Activated T-helper 1 cell treated with anti-CD3 and anti-CD28 coated beads, Interleukin-12 subunit alpha, Interleukin-12 subunit beta, Interleukin-2, Interleukin-4 antibody, amounts not matched to agents 30 ng/mL and 10 ng/mL and 1 ng/mL, durations not matched to agents 14 hours and 24 hours and 36 hours (primary cell): Measurements from ENCODE around the gene MYO1C. TPM values are rescaled to one million over a fixed set of nuclear protein-coding genes. Genes with fewer than 3 reads are reported as not detected.

Experiments used
- DNase-seq: peaks from one replicate; pipeline ENCODE4 v3.0.0; 2021; ENCODE audit warnings: low spot score
- H3K27ac Mint-ChIP-seq: one replicate; pipeline ENCODE4 v1.8.0; 2021; ENCODE audit warnings: mild to moderate bottlenecking, mixed read lengths
- H3K27me3 Mint-ChIP-seq: one replicate; pipeline ENCODE4 v1.8.0; 2022; ENCODE audit warnings: mild to moderate bottlenecking, moderate library complexity, mixed read lengths; ENCODE audit not compliant: insufficient read depth
- H3K36me3 Mint-ChIP-seq: one replicate; pipeline ENCODE4 v1.8.0; 2021; ENCODE audit warnings: low read depth, mixed read lengths
- H3K4me1 Mint-ChIP-seq: one replicate; pipeline ENCODE4 v1.8.0; 2021; ENCODE audit warnings: low read depth, mixed read lengths
- H3K4me3 Mint-ChIP-seq: one replicate; pipeline ENCODE4 v1.8.0; 2021; ENCODE audit warnings: mild to moderate bottlenecking, moderate library complexity, mixed read lengths
- H3K9me3 Mint-ChIP-seq: one replicate; pipeline ENCODE4 v1.8.0; 2021; ENCODE audit warnings: mixed read lengths
- intact Hi-C: fragments of 100-400 bp; cut with micrococcal nuclease; formaldehyde crosslinking; loops from one replicate; pipeline ENCODE4 v1.15.1; 2024
- total RNA-seq: library from RNA; stranded (reverse); gene quantifications from 2 replicates; pipeline ENCODE4 v1.2.3, GENCODE V29; 2022

MYO1C gene
- total RNA-seq, 1 donor from 2014 or later, result 31.1 TPM

DNA sequence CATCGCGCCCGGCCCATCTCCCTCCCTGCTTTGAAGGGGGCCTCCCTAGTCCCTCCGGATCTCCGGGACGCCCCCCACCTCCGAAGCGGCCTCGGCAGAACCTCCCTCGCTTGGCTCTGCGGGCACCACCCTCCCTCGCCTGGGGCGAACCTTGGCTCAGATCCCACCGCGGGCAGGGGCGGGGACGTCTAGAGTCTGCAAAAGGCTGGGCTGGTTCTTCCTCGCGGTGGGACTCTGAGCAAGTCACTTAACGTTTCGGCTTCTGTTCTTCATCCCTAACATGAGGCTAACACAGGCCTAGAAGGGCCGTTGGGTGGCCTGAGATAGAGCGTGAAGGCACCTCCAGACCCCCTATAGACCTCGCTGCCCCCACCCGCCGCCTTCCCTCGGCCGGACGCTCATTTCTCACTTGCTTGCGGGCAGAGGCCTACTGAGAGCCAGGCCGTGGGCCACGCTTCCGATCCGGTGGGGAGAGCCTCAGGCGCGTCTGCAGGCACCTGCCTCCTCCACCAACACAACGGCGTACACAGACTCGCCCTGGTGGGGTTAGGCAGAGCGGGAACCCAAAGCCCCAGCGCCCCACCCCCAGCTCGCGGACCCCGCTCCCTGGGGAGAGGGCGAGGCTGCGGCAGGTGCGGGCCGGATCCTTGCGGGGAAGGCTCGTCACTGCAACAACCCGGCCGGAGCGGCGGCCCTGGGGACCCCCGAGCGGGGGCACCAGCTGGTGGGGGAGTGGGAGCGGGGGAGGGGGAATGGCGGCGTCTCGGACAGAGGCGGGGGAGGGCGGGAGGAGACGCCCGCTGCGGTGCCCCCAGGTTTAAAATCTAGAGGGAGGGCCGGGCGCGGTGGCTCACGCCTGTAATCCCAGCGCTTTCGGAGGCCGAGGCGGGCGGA lies 5.4 kb downstream of the MYO1C start:
- H3K27me3 Mint-ChIP-seq, result peaks cover 3% of the 10 kb centered on the region
- DNase-seq, result no peak
- peak overlapping the region; percentile 84 for H3K4me3 Mint-ChIP-seq
- no peaks in the 10 kb centered on the region for H3K9me3 Mint-ChIP-seq
- peaks cover 9% of the 10 kb centered on the region for H3K36me3 Mint-ChIP-seq
- peak overlapping the region; percentile 77 for H3K27ac Mint-ChIP-seq
- intact Hi-C loops, result loop anchor here (5.0 kb wide), 2 partner anchors 120 to 160 kb away; partner anchors contain the start of genes RILP and SCARF1
- H3K4me1 Mint-ChIP-seq, result peaks cover 22% of the 10 kb centered on the region

DNA sequence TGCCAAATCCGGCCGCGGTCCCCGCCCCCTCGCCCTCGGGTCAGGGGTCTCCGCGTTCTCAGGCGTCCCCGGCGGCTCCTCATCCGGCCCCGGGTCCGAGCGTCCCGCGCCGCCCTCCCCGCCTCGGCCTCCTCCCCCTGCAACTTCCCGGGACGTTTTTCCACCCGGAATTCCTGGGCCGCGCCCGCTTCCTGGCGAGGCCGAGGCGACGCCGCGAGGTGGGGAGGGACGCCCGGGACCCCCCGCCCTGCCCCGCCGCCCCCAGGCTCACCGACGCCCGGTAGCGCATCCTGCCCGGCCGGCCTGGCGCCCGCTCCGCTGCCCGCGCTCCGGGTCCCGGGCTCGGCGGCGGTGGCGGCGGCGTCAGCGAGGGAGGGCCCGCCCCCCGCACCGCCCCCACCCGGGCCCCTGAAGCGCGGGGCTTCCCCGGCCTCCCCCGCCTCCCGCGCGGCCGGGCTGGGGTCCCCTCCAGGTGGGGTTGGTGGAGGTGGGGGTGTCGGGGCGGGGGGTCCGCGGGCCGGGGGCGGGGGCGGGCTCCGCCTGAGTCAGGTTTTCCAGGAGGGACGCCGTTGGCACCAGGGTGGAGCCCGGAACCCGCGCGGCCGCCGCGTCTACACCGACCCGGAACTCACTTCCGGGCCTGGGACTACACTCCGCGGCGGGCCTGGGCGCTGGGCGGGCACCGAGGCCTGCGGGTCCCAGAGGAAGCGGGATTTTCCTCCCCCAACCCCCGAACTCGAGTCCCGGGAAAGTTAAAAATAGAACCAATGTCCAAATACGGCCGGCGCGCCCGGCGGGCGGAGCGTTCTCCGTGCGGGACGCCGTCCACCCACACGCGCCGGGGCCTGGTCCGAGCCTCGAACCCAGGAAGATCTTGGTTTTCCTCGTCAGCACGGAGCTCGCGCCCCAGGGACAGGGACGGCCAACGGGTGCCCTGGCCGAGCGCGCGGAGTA lies 6.8 kb downstream of the MYO1C start:
- Mint-ChIP-seq H3K4me3 (no peak overlapping the region), H3K36me3 (peaks cover 18% of the 10 kb centered on the region), H3K4me1 (peaks cover 17% of the 10 kb centered on the region), H3K27me3 (peaks cover 3% of the 10 kb centered on the region), H3K9me3 (no peaks in the 10 kb centered on the region), H3K27ac (no peak overlapping the region)
- intact Hi-C loops, result loop anchor here (5.0 kb wide), 2 partner anchors 118 to 162 kb away; partner anchors contain the start of genes RILP and SCARF1
- peak; percentile 52 for DNase-seq

DNA sequence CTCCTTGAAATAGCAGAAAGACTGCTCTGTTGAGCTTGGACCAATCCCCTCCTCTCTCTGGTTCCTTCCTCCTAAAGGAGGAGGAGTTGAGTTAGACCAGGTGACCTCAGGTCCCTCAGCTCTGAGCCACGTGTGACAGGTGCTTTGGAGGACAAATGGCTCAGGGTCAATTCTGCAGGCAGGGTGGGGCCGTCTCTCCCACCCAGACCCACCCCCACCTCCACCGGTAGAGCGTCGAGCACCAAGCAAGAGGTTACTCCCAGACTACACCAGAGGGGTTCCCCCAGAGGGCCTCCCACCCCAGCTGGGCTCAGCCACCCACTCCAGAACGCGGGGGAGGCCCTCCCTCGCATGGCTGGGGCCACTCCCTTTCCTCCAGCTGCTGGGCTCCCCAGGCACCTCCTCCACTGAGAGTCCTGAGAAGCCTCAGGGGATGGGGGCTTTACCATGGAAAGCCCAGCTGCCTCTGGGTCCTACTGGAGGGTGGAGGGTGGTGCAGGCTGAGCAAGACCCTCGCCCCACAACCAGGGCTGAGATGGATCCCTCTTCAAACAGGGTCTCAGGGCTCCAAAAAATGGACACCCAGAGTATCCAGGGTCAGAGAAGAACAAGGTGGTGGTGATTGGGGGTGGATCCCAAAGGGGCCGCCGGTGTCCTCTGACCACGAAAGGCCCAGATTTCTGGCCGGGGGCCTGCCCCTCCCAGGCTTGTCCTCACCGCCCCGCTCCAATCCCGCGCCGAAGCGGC lies 7.6 kb downstream of the MYO1C start:
- Mint-ChIP-seq H3K27me3 (no peaks in the 10 kb centered on the region), H3K36me3 (peaks cover 16% of the 10 kb centered on the region), H3K27ac (peak overlapping the region; percentile 80), H3K4me1 (peaks cover 8% of the 10 kb centered on the region), H3K4me3 (peak overlapping the region; percentile 82), H3K9me3 (no peaks in the 10 kb centered on the region)
- intact Hi-C loops, result loop anchor here (5.0 kb wide), 2 partner anchors 118 to 162 kb away; partner anchors contain the start of genes RILP and SCARF1
- peak; percentile 38 for DNase-seq

DNA sequence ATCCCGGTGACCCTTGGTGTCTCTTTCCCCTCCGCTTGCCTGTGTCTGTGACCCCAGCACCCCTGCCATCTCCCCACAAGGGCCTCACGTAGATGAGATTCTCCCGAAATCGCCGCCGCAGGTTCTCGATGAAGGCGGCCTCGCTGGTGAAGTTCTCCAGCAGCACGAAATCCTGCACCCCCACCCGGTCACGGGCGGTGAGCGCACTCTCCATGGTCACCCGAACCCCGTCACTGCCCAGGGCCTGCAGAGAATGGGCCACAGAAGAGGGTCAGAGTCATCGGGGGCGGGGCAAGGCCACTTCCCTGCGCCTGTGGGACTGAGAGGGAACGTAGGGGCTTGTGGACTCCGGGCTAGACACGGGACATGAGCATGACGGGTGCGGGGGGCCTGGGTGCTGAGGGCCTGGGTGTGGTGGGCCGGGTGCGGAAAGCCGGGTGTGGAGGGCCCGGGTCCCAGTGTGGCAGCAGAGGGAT lies 8.4 kb downstream of the MYO1C start:
- H3K4me3 Mint-ChIP-seq, result peak overlapping the region; percentile 34
- H3K4me1 Mint-ChIP-seq, result peaks cover 8% of the 10 kb centered on the region
- no peaks in the 10 kb centered on the region for H3K27me3 Mint-ChIP-seq
- no peaks in the 10 kb centered on the region for H3K9me3 Mint-ChIP-seq
- intact Hi-C loops, result no loop called here
- H3K27ac Mint-ChIP-seq, result no peak overlapping the region
- DNase-seq, result no peak
- H3K36me3 Mint-ChIP-seq, result peaks cover 17% of the 10 kb centered on the region

DNA sequence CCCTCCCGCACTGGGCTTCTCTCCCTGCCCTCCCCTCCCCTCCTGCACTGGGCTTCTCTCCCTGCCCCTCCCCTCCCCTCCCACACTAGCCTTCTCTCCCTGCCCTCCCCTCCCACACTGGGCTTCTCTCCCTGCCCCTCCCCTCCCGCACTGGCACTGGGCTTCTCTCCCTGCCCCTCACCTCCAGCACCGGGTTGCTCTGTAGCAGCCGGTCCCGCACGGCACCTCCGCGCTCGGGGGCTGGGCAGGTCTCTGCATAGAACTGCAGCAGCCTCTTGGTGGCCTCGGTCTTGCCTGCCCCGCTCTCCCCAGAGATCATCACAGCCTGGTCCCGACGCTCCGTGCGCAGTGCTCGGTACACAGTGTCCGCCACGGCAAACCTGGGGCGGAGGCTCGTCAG lies 9.8 kb downstream of the MYO1C start:
- H3K27ac Mint-ChIP-seq, result no peak overlapping the region
- no peak for DNase-seq
- no peak overlapping the region for H3K4me3 Mint-ChIP-seq
- H3K36me3 Mint-ChIP-seq, result peaks cover 21% of the 10 kb centered on the region
- H3K4me1 Mint-ChIP-seq, result peaks cover 7% of the 10 kb centered on the region
- no peaks in the 10 kb centered on the region for H3K9me3 Mint-ChIP-seq
- intact Hi-C loops, result no loop called here
- no peaks in the 10 kb centered on the region for H3K27me3 Mint-ChIP-seq

DNA sequence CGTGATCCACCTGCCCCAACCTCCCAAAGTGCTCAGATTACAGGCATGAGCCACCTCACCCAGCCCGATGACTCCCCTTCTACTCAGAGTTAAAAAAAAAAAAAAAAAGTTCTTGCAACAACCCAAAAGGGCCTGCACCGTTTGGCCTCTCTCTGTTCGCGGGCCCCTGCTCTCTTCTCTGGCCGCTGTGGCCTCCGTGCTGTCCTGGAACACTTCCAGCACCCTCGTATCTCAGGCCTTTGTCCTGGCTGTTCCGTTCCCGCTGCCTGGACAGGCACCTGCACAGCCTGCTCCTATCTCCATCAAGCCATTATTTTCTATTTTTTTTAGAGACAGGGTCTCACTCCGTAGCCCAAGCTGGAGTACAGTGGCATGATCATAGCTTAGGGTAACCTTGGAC lies 10.8 kb downstream of the MYO1C start:
- Mint-ChIP-seq H3K4me3 (no peak overlapping the region), H3K27ac (no peak overlapping the region), H3K9me3 (no peaks in the 10 kb centered on the region), H3K36me3 (peaks cover 21% of the 10 kb centered on the region), H3K27me3 (no peaks in the 10 kb centered on the region), H3K4me1 (peaks cover under 1% of the 10 kb centered on the region)
- no peak for DNase-seq
- intact Hi-C loops, result no loop called here

DNA sequence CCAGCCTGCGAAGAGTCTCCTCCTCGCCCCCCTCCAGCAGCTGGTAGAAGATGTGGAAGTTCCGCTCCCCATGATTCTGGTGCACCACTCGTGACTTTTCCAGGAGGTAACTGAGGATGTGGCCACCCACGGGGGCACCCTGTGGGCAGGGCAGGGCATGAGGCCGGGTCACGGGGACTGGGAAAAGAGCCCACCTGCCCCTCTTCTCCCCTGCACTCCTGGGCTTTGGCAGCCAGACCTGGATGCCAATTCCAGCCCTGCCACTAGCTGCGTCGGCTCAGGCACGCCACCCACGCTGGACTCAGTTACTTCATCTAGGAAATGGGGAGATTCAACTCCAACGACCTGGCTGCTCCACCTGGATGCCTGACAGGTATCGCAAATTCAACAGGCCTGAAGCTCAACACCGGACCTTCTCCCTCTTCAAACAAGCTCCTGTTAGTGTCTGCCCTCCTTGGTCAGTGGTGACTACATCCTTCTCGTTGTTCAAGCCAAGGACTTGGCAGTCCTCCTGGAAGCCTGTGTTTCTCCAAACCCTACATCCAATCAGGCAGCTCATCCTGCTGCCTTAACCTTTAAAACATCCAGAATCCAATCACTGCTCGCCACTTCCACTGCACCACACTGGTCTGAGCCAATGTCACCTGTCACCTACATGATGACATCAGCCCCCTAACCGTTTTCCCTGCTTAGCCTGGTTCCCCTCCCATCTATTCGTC lies 11.6 kb downstream of the MYO1C start:
- Mint-ChIP-seq H3K27me3 (no peaks in the 10 kb centered on the region), H3K4me3 (no peak overlapping the region), H3K36me3 (peaks cover 21% of the 10 kb centered on the region), H3K9me3 (no peaks in the 10 kb centered on the region), H3K27ac (no peak overlapping the region), H3K4me1 (no peaks in the 10 kb centered on the region)
- intact Hi-C loops, result no loop called here
- no peak for DNase-seq

DNA sequence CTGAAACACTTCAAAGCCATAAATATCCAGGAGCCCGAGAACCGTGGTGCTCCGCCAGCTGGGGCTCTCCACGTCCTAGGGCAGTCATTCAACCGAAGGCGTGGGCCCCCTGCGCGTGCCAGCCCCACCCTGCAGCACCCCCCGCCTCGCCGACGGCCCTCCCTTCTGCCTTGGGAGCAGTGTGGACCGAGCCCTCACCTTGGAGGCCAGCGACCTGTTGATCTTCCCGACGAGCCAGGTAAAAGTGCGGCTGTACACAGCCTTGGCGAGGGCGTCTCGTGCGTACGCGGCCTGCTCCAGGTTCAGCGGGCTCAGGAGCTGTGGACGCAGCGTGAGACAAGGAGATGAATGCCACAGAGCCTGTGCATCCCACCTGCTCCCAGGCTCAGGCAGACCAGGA lies 14.1 kb downstream of the MYO1C start:
- no peak overlapping the region for H3K27ac Mint-ChIP-seq
- no peak overlapping the region for H3K4me3 Mint-ChIP-seq
- peaks cover 24% of the 10 kb centered on the region for H3K36me3 Mint-ChIP-seq
- no peaks in the 10 kb centered on the region for H3K9me3 Mint-ChIP-seq
- H3K4me1 Mint-ChIP-seq, result peaks cover 8% of the 10 kb centered on the region
- intact Hi-C loops, result no loop called here
- H3K27me3 Mint-ChIP-seq, result no peaks in the 10 kb centered on the region
- DNase-seq, result no peak

DNA sequence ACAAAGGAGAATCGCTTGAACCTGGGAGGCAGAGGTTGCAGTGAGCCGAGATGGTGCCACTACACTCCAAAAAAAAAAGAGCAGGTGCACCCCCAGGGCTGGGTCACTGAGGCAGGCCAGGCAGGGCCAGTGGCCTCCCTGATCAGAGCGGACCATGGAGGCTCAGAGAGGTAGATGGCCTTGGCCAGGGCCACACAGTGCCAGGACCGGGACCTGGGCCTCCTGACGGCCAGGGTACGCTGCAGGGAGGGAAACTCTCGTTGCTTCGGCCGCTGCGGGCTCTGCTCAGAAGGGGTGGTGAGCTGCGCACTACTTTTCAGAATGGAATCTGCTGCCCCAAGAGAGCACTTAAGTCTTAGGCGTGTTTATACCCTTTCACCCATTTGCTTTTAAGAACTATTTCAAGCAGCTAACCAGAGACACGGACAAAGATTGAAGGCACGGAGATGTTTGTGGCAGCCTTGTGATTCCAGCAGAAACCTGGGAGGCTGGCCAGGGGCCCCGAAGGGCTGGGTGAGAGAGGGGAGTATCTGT lies 17.1 kb downstream of the MYO1C start:
- Mint-ChIP-seq H3K4me3 (no peak overlapping the region), H3K27me3 (no peaks in the 10 kb centered on the region), H3K27ac (no peak overlapping the region)

DNA sequence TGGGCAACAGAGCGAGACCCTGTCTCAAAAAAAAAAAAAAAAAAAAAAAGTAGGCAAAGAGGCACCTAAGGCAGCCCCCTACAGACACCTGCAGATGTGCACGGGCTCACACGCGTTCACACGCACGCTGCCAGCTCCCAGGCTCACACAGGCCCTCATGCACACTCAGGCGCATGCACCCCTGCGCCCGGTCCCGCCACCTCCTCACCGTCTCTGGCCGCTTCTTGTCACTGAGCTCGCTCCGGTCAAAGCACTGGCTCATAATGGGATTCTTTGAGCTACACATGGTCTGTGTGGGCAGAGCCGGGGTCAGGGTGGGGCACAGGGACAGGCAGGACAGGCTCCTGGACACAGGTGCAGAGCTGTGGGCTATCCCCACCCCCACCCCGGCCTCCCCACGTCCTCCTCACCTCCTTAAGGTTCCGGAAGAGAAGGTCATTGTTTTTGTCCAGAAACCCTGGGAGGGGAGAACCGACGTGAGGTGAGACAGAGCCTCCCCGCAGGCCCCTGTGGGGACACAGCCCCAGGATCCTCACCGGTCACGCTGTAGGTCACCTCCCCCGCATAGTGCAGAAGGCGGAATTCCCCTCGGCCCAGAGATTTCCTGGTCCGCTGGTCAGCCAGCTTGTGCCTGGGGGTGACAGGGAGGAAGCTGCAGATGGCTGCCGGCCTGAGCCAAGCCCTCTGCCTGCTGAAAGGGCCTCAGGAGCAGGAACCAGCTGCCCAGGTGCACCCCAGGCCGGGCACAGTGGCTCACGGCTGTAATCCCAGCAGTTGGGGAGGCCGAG lies 17.9 kb downstream of the MYO1C start:
- Mint-ChIP-seq H3K27ac (no peak overlapping the region), H3K9me3 (no peaks in the 10 kb centered on the region), H3K4me1 (peaks cover 12% of the 10 kb centered on the region), H3K4me3 (no peak overlapping the region), H3K27me3 (no peaks in the 10 kb centered on the region), H3K36me3 (peaks cover 12% of the 10 kb centered on the region)
- intact Hi-C loops, result no loop called here
- DNase-seq, result no peak

More for the DNA sequence above, 17.1 kb downstream of the MYO1C start:
- H3K36me3 Mint-ChIP-seq, result peaks cover 12% of the 10 kb centered on the region
- no peak for DNase-seq
- intact Hi-C loops, result no loop called here
- H3K9me3 Mint-ChIP-seq, result no peaks in the 10 kb centered on the region
- H3K4me1 Mint-ChIP-seq, result peaks cover 12% of the 10 kb centered on the region

DNA sequence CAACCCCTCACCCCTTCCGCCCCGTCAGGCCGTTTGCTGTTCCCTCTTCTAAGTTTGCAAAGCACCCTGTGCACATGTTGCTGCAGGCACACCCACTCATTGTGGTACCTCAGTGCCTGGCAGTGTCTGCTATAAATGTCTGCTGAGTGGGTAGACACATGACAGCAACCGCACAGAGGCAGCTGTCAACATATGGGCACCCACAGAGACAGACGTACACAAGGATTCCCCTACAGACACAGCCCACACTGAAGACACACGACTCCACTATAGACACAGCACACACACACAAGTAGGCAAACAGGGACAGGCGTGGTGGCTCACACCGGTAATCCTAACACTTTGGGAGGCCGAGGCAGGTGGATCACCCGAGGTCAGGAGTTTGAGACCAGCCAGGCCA lies 18.6 kb downstream of the MYO1C start:
- no peak for DNase-seq
- H3K4me1 Mint-ChIP-seq, result peaks cover 12% of the 10 kb centered on the region
- no peak overlapping the region for H3K4me3 Mint-ChIP-seq
- H3K9me3 Mint-ChIP-seq, result peaks cover 6% of the 10 kb centered on the region
- H3K27me3 Mint-ChIP-seq, result no peaks in the 10 kb centered on the region
- intact Hi-C loops, result loop anchor here (1.0 kb wide), 1 partner anchor 11 kb away; no protein-coding TSS in a partner anchor
- H3K27ac Mint-ChIP-seq, result no peak overlapping the region
- peaks cover 18% of the 10 kb centered on the region for H3K36me3 Mint-ChIP-seq
